ENCODE measurements around the gene SIGMAR1.

DNA sequence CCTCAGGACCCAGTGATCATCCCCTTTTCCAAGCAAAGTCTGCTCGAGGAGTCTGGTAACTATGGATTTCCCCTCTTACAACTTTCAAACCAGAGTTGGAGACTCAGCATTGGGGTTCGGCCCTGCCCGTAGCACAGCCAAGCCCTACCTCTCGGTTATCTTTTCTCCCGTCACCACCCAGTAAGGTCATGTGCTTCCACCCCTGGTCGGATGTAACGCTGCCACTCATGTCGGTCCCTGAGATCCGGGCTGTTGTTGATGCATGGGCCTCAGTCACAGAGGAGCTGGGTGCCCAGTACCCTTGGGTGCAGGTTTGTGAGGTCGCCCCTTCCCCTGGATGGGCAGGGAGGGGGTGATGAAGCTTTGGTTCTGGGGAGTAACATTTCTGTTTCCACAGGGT lies 10.1 kb upstream of the SIGMAR1 start:
- TF ChIP-seq POLR2A (IDR thresholded peaks at IDR 0.05; ENCODE audit: low read depth, low read length) (no peak), POLR2AphosphoS5 (IDR thresholded peaks at IDR 0.05; ENCODE audit: low read depth, low read length) (no peak), TAF1 (IDR thresholded peaks at IDR 0.05; ENCODE audit: borderline replicate concordance, low read depth, low read length) (no peak)
